Endothelial cell of hepatic sinusoid (primary cell): ENCODE results near the gene CCDC187.

Source experiments
- in situ Hi-C: cut with HindIII; loops from 2 replicates; pipeline ENCODE4 v1.10.0; 2017; ENCODE audit warnings: low sequenced_read_pairs

CCDC187 gene

DNA sequence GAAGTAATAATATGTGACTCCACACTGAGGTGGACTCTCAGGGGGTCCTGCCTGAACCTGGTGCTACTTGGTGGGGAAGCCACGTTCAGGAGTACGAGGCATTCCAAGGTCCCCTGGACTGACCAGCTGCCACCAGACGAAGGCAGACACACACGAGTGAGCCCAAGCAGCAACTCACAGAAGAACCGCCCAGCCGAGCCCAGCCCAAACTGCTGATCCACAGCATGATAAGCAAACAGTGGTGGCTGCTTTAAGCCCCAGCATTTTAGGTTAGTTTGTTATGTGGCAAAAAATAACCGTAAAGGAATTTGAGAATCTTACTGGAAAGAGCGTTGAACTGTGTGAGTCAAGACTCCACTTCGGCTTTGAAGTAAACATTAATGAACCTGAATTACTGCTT, 90.2 kb downstream of the CCDC187 start:
- in situ Hi-C loops = no loop called here

DNA sequence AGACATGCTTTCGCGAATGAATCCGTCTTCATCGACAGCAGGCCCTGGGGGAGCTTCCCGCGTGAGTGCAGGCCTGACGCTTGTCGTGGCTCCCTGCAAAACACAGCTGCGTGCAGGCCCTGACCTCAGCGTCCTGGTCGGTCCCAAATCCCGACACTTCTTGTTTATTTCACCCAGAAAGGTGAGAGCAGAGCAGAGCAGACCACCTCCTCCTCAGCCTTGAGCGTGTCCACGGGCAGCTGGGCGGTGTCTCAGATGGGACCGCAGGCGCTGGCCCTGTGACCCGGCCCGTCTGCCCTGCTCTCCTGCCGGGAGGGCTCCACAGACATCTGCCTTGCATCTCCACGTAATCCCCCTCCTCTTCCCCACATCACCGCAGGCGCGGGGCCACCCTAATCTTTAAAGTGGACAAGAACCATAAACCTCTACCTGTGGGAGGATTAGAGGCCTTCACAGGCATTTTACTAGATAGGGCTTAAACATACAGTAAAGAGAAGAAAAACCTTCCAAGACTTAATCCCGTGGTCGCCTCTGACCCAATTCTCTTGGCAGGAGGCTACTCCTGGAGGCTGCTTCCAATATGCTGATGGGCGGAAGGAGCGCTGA, 91.4 kb downstream of the CCDC187 start:
- in situ Hi-C loops = no loop called here

DNA sequence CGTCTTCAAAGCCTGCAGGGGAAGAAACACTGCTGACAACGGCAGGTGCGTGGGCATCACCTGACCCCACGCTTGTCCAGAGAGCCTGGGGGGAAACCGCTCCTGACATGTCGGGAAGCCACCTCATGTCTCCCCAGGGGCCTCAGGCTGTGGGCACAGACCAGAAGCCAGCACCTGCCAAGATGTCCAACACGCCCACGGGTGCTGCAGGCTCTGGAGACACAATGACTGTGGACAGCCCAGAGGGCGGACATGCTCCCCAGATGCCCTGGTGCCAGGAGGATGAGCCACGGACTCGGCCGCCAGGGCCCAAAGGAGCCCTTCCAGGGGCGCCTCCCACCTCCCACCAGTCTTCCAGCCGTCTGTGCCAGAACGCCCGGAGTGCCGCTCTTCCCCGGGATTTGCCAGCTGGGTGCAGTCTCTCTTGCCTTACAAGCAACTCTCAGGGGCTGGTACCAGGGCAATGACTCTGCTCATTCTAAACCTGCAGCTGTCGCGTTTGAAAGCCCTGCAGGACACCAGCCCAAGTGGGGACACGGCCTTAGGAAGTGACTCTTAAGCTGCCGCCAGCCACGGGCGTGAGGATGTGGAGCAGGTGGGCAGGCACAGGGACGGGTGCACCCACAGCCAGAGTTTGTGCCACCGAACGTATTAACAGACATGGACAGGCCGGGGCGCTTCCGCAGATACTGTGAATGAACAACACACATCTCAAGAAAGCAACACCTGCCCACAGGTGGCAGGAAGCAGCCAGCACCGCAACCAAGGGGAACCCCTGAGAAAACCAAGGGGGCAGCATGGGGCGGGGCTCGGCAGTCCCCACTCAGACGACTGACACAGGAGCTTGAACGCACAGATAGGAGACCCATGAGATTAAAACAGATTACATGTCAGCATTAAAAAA, 92.2 kb downstream of the CCDC187 start:
- in situ Hi-C loops = no loop called here

DNA sequence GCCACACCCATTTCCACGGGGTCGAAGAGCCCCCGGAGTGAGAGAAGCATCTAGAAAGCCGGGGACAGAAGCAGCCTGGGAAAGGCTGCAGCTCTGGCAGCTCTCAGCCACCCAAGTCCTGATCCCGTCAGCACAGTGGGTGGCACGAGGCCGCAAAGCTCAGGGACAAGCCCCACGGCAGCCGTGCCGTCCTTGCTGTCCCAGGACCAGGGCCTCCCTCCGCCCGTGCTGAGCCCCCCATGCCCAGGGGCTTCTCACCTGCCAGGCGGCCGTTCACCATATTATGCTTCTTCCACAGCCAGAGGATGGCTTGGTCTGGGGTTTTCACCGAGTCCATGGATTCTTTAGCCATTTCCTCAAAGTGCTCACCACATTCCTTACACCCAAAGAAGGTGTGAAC, 92.9 kb downstream of the CCDC187 start:
- in situ Hi-C loops = no loop called here

DNA sequence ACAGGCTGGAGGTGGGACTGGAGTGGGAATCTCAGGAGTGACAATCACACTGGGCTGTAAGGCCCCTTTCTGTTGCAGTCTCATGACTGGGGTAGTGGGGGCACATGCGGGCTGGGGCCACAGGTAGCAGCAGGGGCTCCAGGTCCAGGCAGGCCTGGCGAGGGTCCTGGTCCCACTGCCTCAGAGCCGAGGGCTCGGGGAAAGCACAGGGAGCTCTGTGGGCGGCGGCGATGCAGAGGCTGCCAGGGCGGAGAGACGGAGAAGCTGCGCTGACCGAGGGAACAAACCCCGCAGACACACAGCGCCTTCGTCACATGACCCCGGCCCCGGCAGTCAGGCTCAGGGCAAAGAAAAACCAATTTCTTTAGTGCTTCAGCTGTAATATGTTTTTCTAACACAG, 93.6 kb downstream of the CCDC187 start:
- in situ Hi-C loops = no loop called here

DNA sequence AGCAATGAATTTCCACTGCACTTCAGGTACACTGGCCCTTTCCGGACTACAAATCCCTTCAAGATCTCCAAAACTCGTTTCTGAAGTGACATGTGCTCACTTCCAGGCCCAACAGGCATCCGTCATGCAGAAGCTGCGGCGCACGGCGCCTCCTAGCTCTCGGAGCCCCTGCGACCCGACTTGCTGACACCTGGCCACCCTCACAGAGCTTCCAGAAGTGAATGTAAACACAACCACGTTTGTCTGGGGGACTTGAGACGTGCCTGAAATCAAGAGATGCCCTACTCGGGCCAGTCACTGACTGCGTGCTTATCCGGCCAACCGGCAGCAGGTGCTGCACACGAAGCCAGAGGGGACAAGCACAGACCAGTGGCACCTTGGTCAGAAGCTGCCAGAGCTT, 94.1 kb downstream of the CCDC187 start:
- in situ Hi-C loops = loop anchor here (5.0 kb wide), 1 partner anchor 68 kb away; no protein-coding TSS in a partner anchor

DNA sequence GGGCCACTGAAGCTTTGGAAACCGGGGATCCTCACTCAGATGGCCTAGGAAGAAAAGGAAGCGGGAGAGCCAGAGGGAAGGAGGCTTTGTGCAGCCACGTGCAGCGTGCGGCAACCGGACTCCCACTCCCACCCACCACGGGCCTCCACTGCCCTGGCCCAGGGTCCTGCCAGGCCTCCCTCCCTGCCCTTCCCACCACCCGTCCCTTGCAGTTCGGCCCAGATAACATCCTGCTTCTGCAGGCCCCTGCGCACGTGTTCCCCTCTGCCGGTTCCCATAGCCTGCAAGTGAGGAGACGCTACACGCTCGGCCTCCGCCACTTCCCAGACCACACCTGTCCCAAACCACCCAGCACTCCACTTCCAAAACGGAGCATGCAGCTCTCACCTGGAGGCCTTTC, 94.7 kb downstream of the CCDC187 start:
- in situ Hi-C loops = loop anchor here (5.0 kb wide), 1 partner anchor 68 kb away; no protein-coding TSS in a partner anchor

DNA sequence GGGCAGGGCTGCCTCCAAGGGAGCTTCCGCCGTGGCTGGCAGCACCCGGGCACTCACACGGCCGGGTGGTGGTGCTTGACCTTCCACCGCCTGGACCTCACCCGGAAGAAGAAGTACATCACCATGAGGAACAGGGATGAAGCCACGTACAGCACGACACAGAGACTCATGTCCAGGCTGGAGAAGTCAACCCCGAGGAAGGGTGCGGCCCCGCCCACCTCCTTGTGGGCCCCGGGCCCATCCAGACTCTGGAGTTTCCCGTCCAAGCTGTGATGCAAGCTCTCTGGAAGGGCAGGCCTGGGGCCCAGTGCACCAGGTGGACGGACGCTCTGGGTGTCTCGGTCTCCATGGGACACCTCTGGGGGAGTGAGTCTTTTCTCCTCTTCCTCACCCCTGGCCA, 95.2 kb downstream of the CCDC187 start:
- in situ Hi-C loops = loop anchor here (5.0 kb wide), 1 partner anchor 69 kb away; no protein-coding TSS in a partner anchor

DNA sequence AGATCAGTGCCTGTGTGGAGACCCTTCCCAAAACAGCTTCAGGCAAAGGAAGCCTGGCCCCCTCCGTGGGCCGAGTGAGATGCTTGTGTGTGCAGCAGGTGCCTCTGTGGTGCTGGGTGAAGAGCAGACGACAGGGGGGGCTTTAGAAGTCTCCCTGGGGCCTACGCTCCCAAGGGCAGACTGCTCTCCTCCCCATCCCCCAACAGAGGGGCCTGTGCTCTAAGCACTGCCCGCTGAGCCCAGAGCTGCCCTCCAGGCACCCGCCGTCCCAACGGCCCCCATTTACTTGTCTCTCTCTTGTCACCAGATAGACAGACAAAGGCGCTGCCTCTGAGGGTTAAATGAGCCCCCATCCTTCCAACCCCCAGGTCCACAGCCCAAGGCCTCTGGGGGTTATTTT, 96.3 kb downstream of the CCDC187 start:
- in situ Hi-C loops = loop anchor here (5.0 kb wide), 1 partner anchor 70 kb away; no protein-coding TSS in a partner anchor

DNA sequence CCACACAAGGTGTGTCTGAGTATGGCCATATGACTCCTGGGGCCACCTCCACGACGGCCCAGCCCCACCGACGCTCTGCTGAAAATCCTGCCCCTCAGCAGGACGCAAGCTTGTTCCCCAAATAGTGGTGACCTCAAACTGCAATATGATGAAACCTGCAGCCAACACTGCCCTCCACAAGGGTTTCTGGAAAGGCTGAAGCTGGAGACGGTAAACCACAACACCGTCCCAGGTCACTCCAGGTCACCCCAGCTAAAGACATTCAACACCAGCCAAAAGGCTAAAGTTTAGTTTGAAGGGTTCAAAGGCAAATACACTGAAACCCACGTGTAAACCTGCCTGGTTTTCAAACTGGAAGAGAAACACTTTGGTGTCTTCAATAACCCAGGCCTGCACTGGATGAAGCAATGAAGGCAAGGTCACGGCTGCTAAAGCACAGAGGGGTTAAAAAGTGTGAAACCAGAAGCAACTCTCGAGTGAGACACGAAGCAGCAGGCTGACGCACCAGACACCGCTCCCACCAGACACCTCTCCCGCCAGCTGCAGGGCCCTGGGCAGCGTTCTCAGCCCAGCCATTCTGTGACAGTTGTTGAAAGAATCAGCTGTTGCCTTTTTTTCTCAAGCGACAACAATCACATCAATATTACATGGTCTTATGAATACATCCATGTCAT, 97.2 kb downstream of the CCDC187 start:
- in situ Hi-C loops = loop anchor here (5.0 kb wide), 1 partner anchor 71 kb away; no protein-coding TSS in a partner anchor

DNA sequence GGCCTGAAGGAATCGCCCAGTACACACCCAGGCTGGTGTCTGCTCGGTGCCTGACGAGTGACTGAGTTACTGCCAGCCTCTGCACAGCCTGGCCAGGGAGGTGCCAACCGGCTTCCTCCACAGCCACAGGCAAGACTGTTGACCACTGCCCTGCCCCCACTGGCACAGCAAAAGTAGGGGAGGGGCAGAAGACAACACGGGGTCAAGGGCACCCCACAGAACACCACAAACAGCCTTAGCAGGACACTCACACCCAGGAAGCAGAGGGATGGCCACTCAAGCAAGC, 98.2 kb downstream of the CCDC187 start:
- in situ Hi-C loops = loop anchor here (5.0 kb wide), 1 partner anchor 72 kb away; no protein-coding TSS in a partner anchor

DNA sequence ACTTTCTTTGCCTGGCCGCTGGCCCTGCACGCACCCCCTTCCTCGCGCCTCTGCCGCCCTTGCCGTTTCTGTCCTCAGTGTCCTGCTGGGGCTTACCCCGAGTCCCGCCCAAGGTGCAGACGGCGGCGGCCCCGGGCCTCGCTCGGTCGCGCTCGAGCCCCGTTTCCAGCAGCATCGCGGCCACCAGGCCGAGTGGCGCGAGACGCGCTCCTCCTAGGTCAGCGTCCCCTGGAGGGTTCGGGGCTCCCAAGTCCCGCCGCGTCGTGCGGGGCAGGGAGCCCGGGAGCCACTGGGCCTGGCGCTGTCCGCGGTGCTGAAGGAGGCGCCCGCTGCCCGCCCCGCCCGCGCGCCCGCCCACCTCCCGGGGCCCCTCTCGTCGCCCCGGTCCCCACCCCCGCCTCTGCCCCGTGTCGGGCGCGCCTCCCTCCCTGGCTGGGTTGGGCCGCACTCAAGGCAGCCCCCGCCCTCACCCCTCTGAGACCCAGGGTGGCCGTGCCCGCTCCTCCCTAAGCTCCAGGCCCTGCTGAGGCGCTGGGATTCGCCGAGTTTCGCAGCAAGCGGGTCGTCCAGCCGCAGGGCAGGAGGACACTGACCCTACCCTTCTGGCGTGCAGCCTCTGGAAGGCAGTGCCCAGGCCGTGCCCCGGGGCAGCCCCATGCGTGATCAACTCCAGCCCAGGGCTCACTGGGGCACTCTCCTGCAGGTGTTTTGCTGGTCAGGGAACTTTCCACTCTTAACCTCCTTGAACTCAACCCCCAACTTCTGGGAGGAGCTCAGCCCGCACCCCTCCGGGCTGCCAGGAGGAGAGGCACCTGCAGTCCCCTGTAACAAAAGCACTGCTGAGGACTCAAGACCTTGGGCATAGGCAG, 98.8 kb downstream of the CCDC187 start, which contains the start of gene LHX3:
LHX3 (minus strand) TSS at position 291 of the 869 bp plus-strand sequence; CDS start at position 175, 116 bp downstream.
- in situ Hi-C loops = loop anchor here (5.0 kb wide), 1 partner anchor 72 kb away; no protein-coding TSS in a partner anchor

DNA sequence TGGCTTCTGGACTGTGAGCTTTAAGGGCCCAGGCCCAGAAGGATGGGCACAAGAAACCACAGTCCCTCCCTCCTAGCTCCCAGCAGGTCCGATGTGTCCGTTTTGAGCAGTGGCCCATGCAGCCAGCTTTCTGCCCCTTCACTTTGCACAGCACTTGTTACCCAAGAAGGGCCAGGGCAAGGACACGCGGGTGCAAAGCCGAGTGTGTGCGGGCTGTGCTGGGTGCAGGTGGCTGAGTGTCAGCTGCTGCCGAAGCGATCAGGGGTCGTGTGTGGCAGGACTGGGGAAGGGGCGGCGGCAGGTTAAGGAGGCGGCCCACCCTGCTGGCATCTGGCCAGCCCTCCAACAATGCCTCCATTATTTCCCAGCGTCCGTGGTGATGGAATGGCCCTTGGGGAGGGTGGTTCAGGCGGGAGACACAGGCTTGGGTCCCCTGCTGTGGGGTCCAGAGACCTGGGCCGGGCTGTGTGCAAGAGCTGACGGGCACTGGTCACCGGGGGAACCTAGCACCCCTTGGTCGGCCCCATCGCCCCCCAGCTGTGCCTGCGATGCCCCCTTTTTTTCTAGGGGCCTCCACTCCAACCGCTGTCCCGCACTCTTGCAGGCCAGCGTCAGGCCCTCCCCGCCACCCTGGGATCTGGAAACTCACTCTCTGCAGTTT, 99.6 kb downstream of the CCDC187 start:
- in situ Hi-C loops = no loop called here

DNA sequence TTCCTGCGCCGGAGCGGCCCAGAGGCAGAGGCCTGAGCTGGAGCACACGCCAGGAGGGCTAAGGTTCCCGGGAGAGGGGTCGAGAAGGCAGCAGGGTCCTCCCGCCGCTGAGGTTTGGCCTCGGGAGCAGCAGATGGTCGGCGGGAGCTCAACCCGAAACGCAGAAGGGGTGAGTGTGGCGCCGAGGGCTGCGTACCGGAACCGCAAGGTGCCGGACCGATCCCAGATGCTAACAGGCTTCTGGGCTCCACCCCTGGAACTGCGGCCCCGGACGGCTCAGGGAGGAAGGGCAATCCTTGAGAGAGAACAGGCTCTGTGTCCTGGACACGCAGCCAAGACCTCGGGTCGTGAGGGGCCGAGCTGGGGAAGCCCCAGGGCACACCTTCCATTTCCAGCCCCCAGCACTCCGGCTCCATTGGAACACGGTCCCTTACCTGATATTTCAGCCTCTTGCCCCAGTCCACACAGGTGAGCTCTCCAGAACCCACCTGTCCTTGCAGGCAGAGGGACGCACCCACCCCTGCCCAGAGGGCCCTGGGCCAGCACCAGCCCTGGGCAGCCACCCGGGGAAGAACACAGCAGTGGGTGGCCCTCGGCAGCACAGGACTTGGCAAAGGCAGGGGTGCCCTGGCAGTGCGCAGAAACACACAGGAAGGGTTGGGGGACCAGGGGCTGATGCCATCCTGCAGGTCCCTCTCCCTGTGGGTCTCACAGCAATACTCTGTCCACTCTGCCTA, 100.3 kb downstream of the CCDC187 start:
- in situ Hi-C loops = no loop called here

DNA sequence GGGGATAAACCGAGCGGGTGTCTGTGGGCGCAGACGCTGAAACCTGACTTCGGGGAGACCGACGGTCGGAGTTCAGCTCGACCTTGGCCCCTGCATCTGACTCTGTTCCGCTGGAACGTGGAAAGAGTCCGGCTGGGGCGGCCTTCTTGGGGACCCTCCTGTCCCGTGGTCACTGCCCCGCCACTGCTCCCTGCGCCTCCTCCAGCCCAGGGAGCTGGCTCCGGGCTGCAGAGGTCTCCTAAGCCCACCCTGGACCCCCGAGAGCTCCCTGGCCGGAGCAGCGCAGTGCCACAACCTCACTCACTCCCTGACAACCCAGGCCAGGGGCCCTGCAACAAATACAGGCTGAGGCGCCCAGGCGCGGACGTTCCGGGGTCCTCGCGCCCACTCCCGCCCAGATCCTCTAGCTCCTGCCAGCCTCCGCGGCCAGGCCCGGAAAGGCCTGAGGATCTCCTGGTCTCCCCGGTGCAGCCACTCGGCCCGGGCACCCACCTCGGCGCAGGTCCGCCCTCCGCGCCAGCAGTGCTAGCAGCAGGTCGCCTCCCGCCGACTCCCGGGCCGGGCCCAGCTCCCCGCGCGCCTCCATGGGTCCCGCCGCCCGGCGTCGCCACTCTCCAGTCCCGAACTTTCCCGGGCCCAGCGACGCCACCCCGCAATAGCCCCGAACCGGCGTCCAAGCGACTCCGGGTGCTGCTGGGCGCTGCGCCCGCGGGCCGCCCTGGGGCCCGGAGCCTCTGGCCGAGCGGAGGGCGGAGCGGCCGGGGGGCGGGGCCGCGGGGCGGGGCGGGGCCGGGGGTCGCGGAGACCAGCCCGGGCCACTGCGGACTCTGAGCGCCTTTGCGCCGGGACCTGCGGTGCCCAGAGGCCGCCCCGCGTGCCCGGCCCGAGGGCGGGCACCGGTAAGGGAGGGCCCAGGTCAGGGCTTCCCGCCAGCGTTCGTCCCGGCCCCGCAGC, 101.2 kb downstream of the CCDC187 start:
- in situ Hi-C loops = no loop called here

DNA sequence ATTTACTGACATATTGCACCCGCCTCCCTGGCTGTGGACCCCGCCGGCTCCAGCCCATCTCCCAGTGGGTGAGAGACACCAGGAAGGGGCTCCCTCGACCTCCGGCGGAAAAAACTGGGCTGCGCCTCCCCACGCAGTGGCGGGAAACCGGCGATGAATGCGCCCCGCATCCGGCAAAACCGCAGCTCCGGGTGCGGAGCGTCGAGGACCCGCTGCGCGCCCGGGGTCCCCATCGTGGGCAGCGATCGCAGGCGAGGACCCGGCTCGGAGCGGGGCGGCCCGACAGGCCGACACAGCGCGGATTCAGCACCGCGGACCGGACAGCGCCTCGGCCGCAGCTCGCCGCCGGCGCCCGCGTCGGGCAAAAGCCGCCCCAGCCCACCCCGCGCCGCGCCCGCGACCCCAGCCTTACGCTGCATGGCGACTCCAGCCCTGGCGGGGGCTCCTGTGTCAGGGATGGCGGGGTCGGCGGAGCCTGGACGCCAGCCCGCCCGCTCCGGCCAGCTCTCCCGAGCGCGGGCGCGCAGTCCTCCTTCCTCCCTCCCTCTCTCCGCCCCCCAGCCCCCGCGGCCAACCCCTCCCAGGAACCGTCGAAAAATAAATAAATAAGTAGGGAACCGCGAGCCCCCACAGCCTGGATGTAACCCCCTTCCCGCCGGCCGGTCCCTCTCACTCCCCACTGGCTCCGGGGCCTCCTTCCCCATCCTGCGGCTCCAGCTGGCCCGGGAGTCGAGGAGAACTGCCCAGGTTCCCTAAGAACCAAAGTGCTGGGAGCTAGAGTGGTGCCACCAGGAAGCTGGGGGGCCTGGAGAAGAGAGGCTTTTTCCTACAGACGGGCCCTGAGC, 102.1 kb downstream of the CCDC187 start:
- in situ Hi-C loops = no loop called here

DNA sequence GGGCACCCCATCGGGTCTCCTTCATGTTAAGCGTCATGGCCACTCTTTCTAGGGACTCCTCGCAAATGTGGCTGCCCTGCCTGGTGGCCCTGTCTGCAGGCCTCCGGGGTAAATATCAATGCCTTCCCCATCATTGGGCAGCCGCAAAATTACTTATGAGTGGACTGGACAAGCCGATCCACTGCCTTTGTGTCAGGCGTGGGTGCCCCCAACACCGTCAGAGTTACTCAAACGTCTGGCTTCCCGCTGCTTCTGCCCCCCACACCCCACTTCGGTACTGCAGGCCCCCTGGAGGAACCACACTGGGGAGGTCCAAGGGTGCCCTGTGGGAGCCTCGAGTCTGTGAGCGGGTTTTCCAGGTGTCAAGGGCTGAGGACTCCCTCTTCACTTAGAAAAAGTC, 102.7 kb downstream of the CCDC187 start:
- in situ Hi-C loops = no loop called here
